OCI-LY1 (cell line): ENCODE measurements around the gene PPP2R2C.

Source experiments
- H2AFZ ChIP-seq: fragments of 200-600 bp; sonication (generic), shearing (Covaris generic); 2 replicates; pipeline ENCODE4 v1.6.0; 2014; ENCODE audit warnings: antibody characterized with exemption, mild to moderate bottlenecking, low read length
- H3F3A ChIP-seq: fragments of 200-600 bp; sonication (generic), shearing (Covaris generic); 2 replicates; pipeline ENCODE4 v1.6.0; 2014; ENCODE audit warnings: mild to moderate bottlenecking, antibody characterized with exemption, low read length, moderate library complexity; ENCODE audit not compliant: insufficient read depth
- H3K27ac ChIP-seq: fragments of 200-600 bp; sonication (generic); 2 replicates; pipeline ENCODE4 v1.5.1; 2014; ENCODE audit warnings: low read length, mixed run types, mild to moderate bottlenecking, low read depth; ENCODE audit not compliant: poor library complexity, severe bottlenecking
- H3K27me3 ChIP-seq: fragments of 200-600 bp; sonication (generic); 2 replicates; pipeline ENCODE4 v1.6.0; 2014; ENCODE audit warnings: antibody characterized with exemption, mild to moderate bottlenecking, low read length, moderate library complexity; ENCODE audit not compliant: insufficient read depth
- H3K36me3 ChIP-seq: fragments of 200-600 bp; sonication (generic); 2 replicates; pipeline ENCODE4 v1.6.1; 2014; ENCODE audit warnings: mild to moderate bottlenecking, antibody characterized with exemption, low read length, moderate library complexity, mixed read lengths; ENCODE audit not compliant: insufficient read depth
- H3K4me1 ChIP-seq: fragments of 200-600 bp; sonication (generic); 2 replicates; pipeline ENCODE4 v1.5.1; 2014; ENCODE audit warnings: mild to moderate bottlenecking, low read length, moderate library complexity; ENCODE audit not compliant: insufficient read depth, severe bottlenecking
- H3K4me2 ChIP-seq: fragments of 200-600 bp; sonication (generic), shearing (Covaris generic); 2 replicates; pipeline ENCODE4 v1.6.1; 2014; ENCODE audit warnings: low read length
- H3K4me3 ChIP-seq: fragments of 200-600 bp; sonication (generic); 2 replicates; pipeline ENCODE4 v1.5.1; 2014; ENCODE audit warnings: low read length, low read depth, mild to moderate bottlenecking, mixed read lengths; ENCODE audit not compliant: poor library complexity, severe bottlenecking
- H3K79me2 ChIP-seq: fragments of 200-600 bp; shearing (Covaris generic); 2 replicates; pipeline ENCODE4 v1.6.1; 2016; ENCODE audit warnings: mixed run types, low read length, mixed read lengths; ENCODE audit not compliant: insufficient read depth
- H3K9ac ChIP-seq: fragments of 200-600 bp; sonication (generic), shearing (Covaris generic); 2 replicates; pipeline ENCODE4 v1.6.1; 2014; ENCODE audit warnings: mild to moderate bottlenecking, low read length, mixed read lengths
- H3K9me2 ChIP-seq: fragments of 200-600 bp; sonication (generic), shearing (Covaris generic); 2 replicates; pipeline ENCODE4 v1.6.1; 2014; ENCODE audit warnings: low read depth, mild to moderate bottlenecking, low read length, mixed read lengths
- H3K9me3 ChIP-seq: fragments of 200-600 bp; shearing (Covaris generic); 2 replicates; pipeline ENCODE4 v1.6.1; 2014; ENCODE audit warnings: low read length, mixed read lengths
- H4K20me1 ChIP-seq: fragments of 200-600 bp; sonication (generic), shearing (Covaris generic); 2 replicates; pipeline ENCODE4 v1.6.0; 2016; ENCODE audit warnings: mild to moderate bottlenecking, low read length; ENCODE audit not compliant: insufficient read depth
- EZH2 ChIP-seq: fragments of 200-600 bp; sonication (generic), shearing (Covaris generic); IDR thresholded peaks from 2 replicates; pipeline ENCODE4 v1.8.0; 2017; ENCODE audit warnings: borderline replicate concordance, mixed run types, mild to moderate bottlenecking, antibody characterized with exemption, low read length, moderate library complexity, mixed read lengths
- TF ChIP-seq, protein P1 (sequence below): fragments of 200-600 bp; sonication (generic), shearing (Covaris generic); IDR thresholded peaks from 2 replicates; pipeline ENCODE4 v1.5.1; 2017; ENCODE audit warnings: mild to moderate bottlenecking, antibody characterized with exemption, low read length, moderate library complexity, mixed read lengths

PPP2R2C gene

DNA sequence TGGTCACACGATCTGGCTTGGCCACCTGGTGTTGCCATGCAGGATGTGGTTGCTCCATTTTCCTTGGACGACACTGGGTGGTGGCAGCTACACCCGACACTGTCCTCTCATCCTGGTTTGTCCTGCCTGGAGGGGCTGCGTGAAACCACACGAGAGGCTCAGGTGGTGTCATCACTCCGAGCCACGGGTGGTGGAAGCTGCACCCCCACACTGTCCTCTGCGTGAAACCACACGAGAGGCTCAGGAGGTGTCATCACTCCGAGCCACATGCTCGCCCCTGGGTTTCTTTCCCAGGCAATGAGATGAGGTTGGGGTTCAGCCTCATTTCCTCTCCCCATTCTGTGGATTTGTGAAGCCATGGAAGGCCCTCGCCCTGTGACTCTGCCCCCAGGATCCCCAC is 168.5 kb downstream of the PPP2R2C start:
- H3K4me3 ChIP-seq, result no peak overlapping the region
- H3K9ac ChIP-seq, result no peak overlapping the region
- H3F3A ChIP-seq, result no peaks in the 10 kb centered on the region
- H3K9me2 ChIP-seq, result no peaks in the 10 kb centered on the region
- no peaks in the 10 kb centered on the region for H3K9me3 ChIP-seq
- no peaks in the 10 kb centered on the region for H3K27me3 ChIP-seq
- no peak overlapping the region for H3K4me2 ChIP-seq
- H2AFZ ChIP-seq, result no peak overlapping the region
- no peaks in the 10 kb centered on the region for H3K36me3 ChIP-seq
- H3K79me2 ChIP-seq, result no peaks in the 10 kb centered on the region
- H3K4me1 ChIP-seq, result no peaks in the 10 kb centered on the region
- TF ChIP-seq, protein P1, sequence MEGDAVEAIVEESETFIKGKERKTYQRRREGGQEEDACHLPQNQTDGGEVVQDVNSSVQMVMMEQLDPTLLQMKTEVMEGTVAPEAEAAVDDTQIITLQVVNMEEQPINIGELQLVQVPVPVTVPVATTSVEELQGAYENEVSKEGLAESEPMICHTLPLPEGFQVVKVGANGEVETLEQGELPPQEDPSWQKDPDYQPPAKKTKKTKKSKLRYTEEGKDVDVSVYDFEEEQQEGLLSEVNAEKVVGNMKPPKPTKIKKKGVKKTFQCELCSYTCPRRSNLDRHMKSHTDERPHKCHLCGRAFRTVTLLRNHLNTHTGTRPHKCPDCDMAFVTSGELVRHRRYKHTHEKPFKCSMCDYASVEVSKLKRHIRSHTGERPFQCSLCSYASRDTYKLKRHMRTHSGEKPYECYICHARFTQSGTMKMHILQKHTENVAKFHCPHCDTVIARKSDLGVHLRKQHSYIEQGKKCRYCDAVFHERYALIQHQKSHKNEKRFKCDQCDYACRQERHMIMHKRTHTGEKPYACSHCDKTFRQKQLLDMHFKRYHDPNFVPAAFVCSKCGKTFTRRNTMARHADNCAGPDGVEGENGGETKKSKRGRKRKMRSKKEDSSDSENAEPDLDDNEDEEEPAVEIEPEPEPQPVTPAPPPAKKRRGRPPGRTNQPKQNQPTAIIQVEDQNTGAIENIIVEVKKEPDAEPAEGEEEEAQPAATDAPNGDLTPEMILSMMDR, result no peak
- no peak for TF ChIP-seq EZH2
- H4K20me1 ChIP-seq, result no peaks in the 10 kb centered on the region
- H3K27ac ChIP-seq, result no peak overlapping the region

DNA sequence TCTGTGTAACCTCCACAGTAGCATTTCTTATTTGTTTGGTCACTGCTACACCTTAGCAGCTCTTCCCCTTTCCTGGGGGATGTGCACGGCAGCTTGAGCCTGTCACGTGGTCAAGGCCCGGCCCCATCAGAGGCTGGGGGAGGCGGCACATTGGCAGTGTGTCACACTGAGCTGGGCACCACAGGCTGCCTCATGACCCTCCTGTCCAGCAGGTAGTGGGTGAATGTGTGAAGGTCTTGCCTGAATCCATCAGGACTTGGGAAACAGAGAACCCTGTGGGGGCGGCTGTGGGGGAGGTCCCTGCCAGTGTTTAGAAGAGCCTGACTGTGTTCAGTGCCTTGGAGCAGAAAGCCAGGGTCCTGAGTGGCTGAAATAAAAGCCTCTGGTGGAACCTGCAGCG is 169.5 kb downstream of the PPP2R2C start:
- no peaks in the 10 kb centered on the region for H3K36me3 ChIP-seq
- H3K4me2 ChIP-seq, result no peak overlapping the region
- no peaks in the 10 kb centered on the region for H3K9me3 ChIP-seq
- H3K27ac ChIP-seq, result no peak overlapping the region
- no peaks in the 10 kb centered on the region for H3K27me3 ChIP-seq
- no peaks in the 10 kb centered on the region for H3F3A ChIP-seq
- TF ChIP-seq EZH2, result no peak
- TF ChIP-seq, protein P1, result no peak
- no peak overlapping the region for H3K9ac ChIP-seq
- no peak overlapping the region for H2AFZ ChIP-seq
- H3K9me2 ChIP-seq, result no peaks in the 10 kb centered on the region
- H3K79me2 ChIP-seq, result no peaks in the 10 kb centered on the region
- no peaks in the 10 kb centered on the region for H3K4me1 ChIP-seq
- no peak overlapping the region for H3K4me3 ChIP-seq
- no peaks in the 10 kb centered on the region for H4K20me1 ChIP-seq

DNA sequence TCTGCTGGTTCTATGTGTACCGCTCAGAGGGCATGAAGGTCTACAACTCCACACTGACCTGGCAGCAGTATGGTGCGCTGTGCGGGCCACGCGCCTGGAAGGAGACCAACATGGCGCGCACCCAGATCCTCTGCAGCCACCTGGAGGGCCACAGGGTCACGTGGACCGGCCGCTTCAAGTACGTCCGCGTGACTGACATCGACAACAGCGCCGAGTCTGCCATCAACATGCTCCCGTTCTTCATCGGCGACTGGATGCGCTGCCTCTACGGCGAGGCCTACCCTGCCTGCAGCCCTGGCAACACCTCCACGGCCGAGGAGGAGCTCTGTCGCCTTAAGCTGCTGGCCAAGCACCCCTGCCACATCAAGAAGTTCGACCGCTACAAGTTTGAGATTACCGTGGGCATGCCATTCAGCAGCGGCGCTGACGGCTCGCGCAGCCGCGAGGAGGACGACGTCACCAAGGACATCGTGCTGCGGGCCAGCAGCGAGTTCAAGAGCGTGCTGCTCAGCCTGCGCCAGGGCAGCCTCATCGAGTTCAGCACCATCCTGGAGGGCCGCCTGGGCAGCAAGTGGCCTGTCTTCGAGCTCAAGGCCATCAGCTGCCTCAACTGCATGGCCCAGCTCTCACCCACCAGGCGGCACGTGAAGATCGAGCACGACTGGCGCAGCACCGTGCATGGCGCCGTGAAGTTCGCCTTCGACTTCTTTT is 170.5 kb downstream of the PPP2R2C start:
- Histone ChIP-seq H3K4me2 (no peak overlapping the region), H3K27ac (no peak overlapping the region), H3K4me3 (no peak overlapping the region), H3K9me2 (no peaks in the 10 kb centered on the region), H3K9ac (no peak overlapping the region), H3K36me3 (no peaks in the 10 kb centered on the region), H3K27me3 (no peaks in the 10 kb centered on the region), H4K20me1 (no peaks in the 10 kb centered on the region), H3K79me2 (no peaks in the 10 kb centered on the region), H2AFZ (no peak overlapping the region), H3K9me3 (no peaks in the 10 kb centered on the region), H3F3A (no peaks in the 10 kb centered on the region), H3K4me1 (no peaks in the 10 kb centered on the region)
- TF ChIP-seq EZH2, result no peak
- TF ChIP-seq, protein P1, result no peak
